Vagina (tissue), 2 donors: ENCODE results near the gene AARSD1. TPM values are rescaled to one million over a fixed set of nuclear protein-coding genes. Genes with fewer than 3 reads are reported as not detected.

Source experiments
- DNase-seq, 2 donors: peaks; one replicate each; pipeline ENCODE4 v3.0.0-alpha.2; 2017; ENCODE audit errors: extremely low spot score in 2 of 2
- H3K27ac ChIP-seq: fragments of 200-600 bp; sonication (generic); one replicate; pipeline ENCODE4 v1.5.1; 2019
- H3K27me3 ChIP-seq: fragments of 200-600 bp; sonication (generic); one replicate; pipeline ENCODE4 v1.5.1; 2019
- H3K36me3 ChIP-seq, 2 donors: fragments of 200-600 bp; sonication (generic); one replicate each; pipeline ENCODE4 v1.5.1; 2017 to 2019
- H3K4me1 ChIP-seq: fragments of 200-600 bp; sonication (generic); one replicate; pipeline ENCODE4 v1.5.1; 2019
- H3K4me3 ChIP-seq, 2 donors: fragments of 200-600 bp; sonication (generic); 1 replicate in 1 of 2; 2 replicates in 1 of 2; pipeline ENCODE4 v1.5.1; 2016 to 2019
- H3K9me3 ChIP-seq: fragments of 200-600 bp; sonication (generic); one replicate; pipeline ENCODE4 v1.5.1; 2019
- CTCF ChIP-seq, 3 experiments: fragments of 450-650 bp in 2 of 3; fragments of 200-600 bp in 1 of 3; sonication (generic) in 1 of 3; IDR thresholded peaks; one replicate each; pipeline ENCODE4 v1.5.1; 2017 to 2019; ENCODE audit warnings: antibody characterized with exemption in 3 of 3, mild to moderate bottlenecking in 2 of 3, moderate library complexity in 2 of 3
- POLR2A ChIP-seq, 2 donors: fragments of 450-650 bp; IDR thresholded peaks; one replicate each; pipeline ENCODE4 v1.6.1; 2017; ENCODE audit warnings: antibody characterized with exemption in 2 of 2, mild to moderate bottlenecking in 2 of 2, moderate library complexity in 2 of 2
- POLR2AphosphoS5 ChIP-seq, 2 donors: sonication (generic); formaldehyde crosslinking; IDR thresholded peaks; one replicate each; pipeline ENCODE4 v1.9.0; 2017; ENCODE audit warnings: antibody characterized with exemption in 2 of 2, mild to moderate bottlenecking in 2 of 2, low read depth in 1 of 2; ENCODE audit not compliant: insufficient read depth in 1 of 2
- intact Hi-C: fragments of 100-400 bp; cut with DNase I; formaldehyde crosslinking; loops from one replicate; pipeline ENCODE4 v1.15.1; 2023
- total RNA-seq: library from RNA; depleted of rRNA; stranded (reverse); fragments of >200 nt; gene quantifications from one replicate; pipeline ENCODE4 v1.2.3, GENCODE V29; 2016

AARSD1 gene
- 53.5 TPM for total RNA-seq

- peak in 1 of 2 donors; percentile 93 for DNase-seq
- TF ChIP-seq CTCF (IDR thresholded peaks at IDR 0.05) (peak in 1 of 3 experiments; percentile 18), POLR2AphosphoS5 (IDR thresholded peaks at IDR 0.05; ENCODE audit: insufficient read depth in 1 of 2, low read depth in 1 of 2) (peak; percentile 93 to 99), POLR2A (IDR thresholded peaks at IDR 0.05) (peak; percentile 9 to 64)
- Histone ChIP-seq H3K36me3 (peaks cover 0 to 21% of the 10 kb centered on the region in 2 donors), H3K4me1 (peaks cover 15% of the 10 kb centered on the region), H3K4me3 (peak within 1 kb of the TSS; percentile 67 to 75), H3K9me3 (no peaks in the 10 kb centered on the region), H3K27ac (peak within 1 kb of the TSS; percentile 84), H3K27me3 (no peaks in the 10 kb centered on the region)
- intact Hi-C loops, result no loop called here
These were observed at the start of gene AARSD1 for GRCh38 chr17:42964161-42964932. AARSD1 (minus strand) TSS chr17:42964454; CDS start chr17:42964440, 14 bp downstream.

- no peaks in the 10 kb centered on the region for H3K27me3 ChIP-seq
- peak overlapping the region; percentile 25 for H3K27ac ChIP-seq
- no peak overlapping the region for H3K4me3 ChIP-seq
- no peak for DNase-seq
- H3K36me3 ChIP-seq, result peaks cover 0 to 35% of the 10 kb centered on the region in 2 donors
- intact Hi-C loops, result no loop called here
- H3K9me3 ChIP-seq, result no peaks in the 10 kb centered on the region
- TF ChIP-seq CTCF (IDR thresholded peaks at IDR 0.05) (no peak), POLR2AphosphoS5 (IDR thresholded peaks at IDR 0.05; ENCODE audit: insufficient read depth in 1 of 2, low read depth in 1 of 2) (no peak), POLR2A (IDR thresholded peaks at IDR 0.05) (no peak)
- peaks cover 74% of the 10 kb centered on the region for H3K4me1 ChIP-seq
These were observed 49.0 kb upstream of the AARSD1 start for GRCh38 chr17:43013296-43013695.

- H3K4me3 ChIP-seq, result no peak overlapping the region
- intact Hi-C loops, result no loop called here
- no peak for TF ChIP-seq CTCF (IDR thresholded peaks at IDR 0.05)
- TF ChIP-seq POLR2A (IDR thresholded peaks at IDR 0.05), result no peak
- no peak for TF ChIP-seq POLR2AphosphoS5 (IDR thresholded peaks at IDR 0.05; ENCODE audit: insufficient read depth in 1 of 2, low read depth in 1 of 2)
- peak overlapping the region; percentile 25 for H3K27ac ChIP-seq
- peaks cover 0 to 26% of the 10 kb centered on the region in 2 donors for H3K36me3 ChIP-seq
- no peak for DNase-seq
- no peaks in the 10 kb centered on the region for H3K9me3 ChIP-seq
- H3K4me1 ChIP-seq, result peaks cover 81% of the 10 kb centered on the region
- no peaks in the 10 kb centered on the region for H3K27me3 ChIP-seq
These were observed 47.6 kb upstream of the AARSD1 start for GRCh38 chr17:43011728-43012472.

GRCh38 chr17:43010667-43011308 is 46.5 kb upstream of the AARSD1 start:
- intact Hi-C loops, result no loop called here
- TF ChIP-seq CTCF (IDR thresholded peaks at IDR 0.05), result no peak
- TF ChIP-seq POLR2AphosphoS5 (IDR thresholded peaks at IDR 0.05; ENCODE audit: insufficient read depth in 1 of 2, low read depth in 1 of 2), result no peak
- TF ChIP-seq POLR2A (IDR thresholded peaks at IDR 0.05), result no peak
- H3K9me3 ChIP-seq, result no peaks in the 10 kb centered on the region
- no peak overlapping the region for H3K27ac ChIP-seq
- peaks cover 0 to 16% of the 10 kb centered on the region in 2 donors for H3K36me3 ChIP-seq
- no peak for DNase-seq
- no peak overlapping the region for H3K4me3 ChIP-seq
- no peaks in the 10 kb centered on the region for H3K27me3 ChIP-seq
- H3K4me1 ChIP-seq, result peaks cover 82% of the 10 kb centered on the region
